H7 (cell line): ENCODE data around the gene RBM39. TPM values are rescaled to one million over a fixed set of nuclear protein-coding genes. Genes with fewer than 3 reads are reported as not detected.

Experiments
- DNase-seq: peaks from one replicate; pipeline ENCODE4 v3.0.0; 2012
- H3K27me3 ChIP-seq: 2 replicates; pipeline ENCODE4 v1.6.0; 2011; ENCODE audit warnings: mild to moderate bottlenecking, low read length; ENCODE audit not compliant: control insufficient read depth, insufficient read depth
- H3K36me3 ChIP-seq: replicated peaks from 2 replicates; pipeline ENCODE4 v1.5.1; 2011; ENCODE audit warnings: low read length; ENCODE audit not compliant: control insufficient read depth, insufficient read depth
- H3K4me3 ChIP-seq: 2 replicates; pipeline ENCODE4 v1.5.1; 2011; ENCODE audit warnings: low read depth, mild to moderate bottlenecking, control low read depth, low read length, moderate library complexity; ENCODE audit not compliant: insufficient read depth
- total RNA-seq: library from RNA; depleted of rRNA; stranded (reverse); fragments of >200 nt; shearing (Covaris generic); gene quantifications from 2 replicates; pipeline ENCODE4 v1.2.3, GENCODE V29; 2014; rRNA removed

Gene RBM39
- total RNA-seq, 1 experiment from 2014 or later, result 181 TPM

GRCh38 chr20:35664466-35665206, 77.4 kb downstream of the RBM39 start, which contains the start of the genes CPNE1 and RBM12:
TSS of gene CPNE1 (minus strand) at chr20:35664900. CDS start at chr20:35632923, 31,977 bp downstream.
TSS of gene RBM12 (minus strand) at chr20:35664900. CDS start at chr20:35655322, 9,578 bp downstream.
- peak within 1 kb of the TSS; percentile 96 for H3K4me3 ChIP-seq
- no peaks in the 10 kb centered on the region for H3K27me3 ChIP-seq
- peak; percentile 97 for DNase-seq
- peaks cover 3% of the 10 kb centered on the region for H3K36me3 ChIP-seq

- DNase-seq, result peak; percentile 76
- no peaks in the 10 kb centered on the region for H3K27me3 ChIP-seq
- no peaks in the 10 kb centered on the region for H3K36me3 ChIP-seq
- H3K4me3 ChIP-seq, result peak overlapping the region; percentile 96
These were observed 78.3 kb downstream of the RBM39 start for GRCh38 chr20:35663516-35664465.

- H3K27me3 ChIP-seq, result no peaks in the 10 kb centered on the region
- no peak overlapping the region for H3K4me3 ChIP-seq
- H3K36me3 ChIP-seq, result no peaks in the 10 kb centered on the region
- no peak for DNase-seq
These were observed 79.5 kb downstream of the RBM39 start for GRCh38 chr20:35662551-35662950.

GRCh38 chr20:35661908-35662307, 80.2 kb downstream of the RBM39 start:
- Histone ChIP-seq H3K36me3 (no peaks in the 10 kb centered on the region), H3K27me3 (no peaks in the 10 kb centered on the region), H3K4me3 (no peak overlapping the region)
- DNase-seq, result no peak

GRCh38 chr20:35661053-35661452, 81.0 kb downstream of the RBM39 start:
- no peaks in the 10 kb centered on the region for H3K27me3 ChIP-seq
- no peak for DNase-seq
- H3K4me3 ChIP-seq, result no peak overlapping the region
- no peaks in the 10 kb centered on the region for H3K36me3 ChIP-seq

- DNase-seq, result no peak
- Histone ChIP-seq H3K36me3 (no peaks in the 10 kb centered on the region; the same call in 1 of the 2 replicates), H3K4me3 (no peak overlapping the region), H3K27me3 (no peaks in the 10 kb centered on the region)
These were observed 81.7 kb downstream of the RBM39 start for GRCh38 chr20:35660122-35660937.

GRCh38 chr20:35657271-35657670, 84.8 kb downstream of the RBM39 start:
- DNase-seq, result no peak
- H3K36me3 ChIP-seq, result peaks cover 10% of the 10 kb centered on the region
- no peaks in the 10 kb centered on the region for H3K27me3 ChIP-seq
- no peak overlapping the region for H3K4me3 ChIP-seq

- Histone ChIP-seq H3K36me3 (peaks cover 10% of the 10 kb centered on the region), H3K4me3 (no peak overlapping the region), H3K27me3 (no peaks in the 10 kb centered on the region)
- DNase-seq, result no peak
These were observed 87.6 kb downstream of the RBM39 start for GRCh38 chr20:35654415-35654814.

- DNase-seq, result no peak
- Histone ChIP-seq H3K27me3 (no peaks in the 10 kb centered on the region), H3K4me3 (no peak overlapping the region), H3K36me3 (peaks cover 10% of the 10 kb centered on the region)
These were observed 88.2 kb downstream of the RBM39 start for GRCh38 chr20:35653893-35654292.

Other genes with a start within 250 kb of the RBM39 start
- not detected in 2 replicates for gene C20orf173, start 212.6 kb downstream of the RBM39 start, total RNA-seq
- 191 and 213 TPM in 2 replicates for gene ERGIC3, start 200.2 kb downstream of the RBM39 start, total RNA-seq
- 6.1 and 8.0 TPM in 2 replicates for gene SPAG4, start 126.4 kb downstream of the RBM39 start, total RNA-seq
- 108 and 126 TPM in 2 replicates for gene CPNE1, start 77.4 kb downstream of the RBM39 start, total RNA-seq
- gene RBM12, start 77.4 kb downstream of the RBM39 start, total RNA-seq, result 49.5 and 50.0 TPM in 2 replicates
- 60.6 and 83.2 TPM in 2 replicates for gene NFS1, start 42.9 kb downstream of the RBM39 start, total RNA-seq
- gene ROMO1, start 42.9 kb downstream of the RBM39 start, total RNA-seq, result 235 and 279 TPM in 2 replicates
- gene PHF20, start 29.8 kb upstream of the RBM39 start, total RNA-seq, result 31.2 and 37.1 TPM in 2 replicates
- 93.8 and 96.4 TPM in 2 replicates for gene SCAND1, start 212.2 kb upstream of the RBM39 start, total RNA-seq
- 4.8 and 6.0 TPM in 2 replicates for gene CNBD2, start 226.3 kb upstream of the RBM39 start, total RNA-seq